NB4 (cell line): ENCODE measurements around the gene TST.

Source experiments
- DNase-seq: peaks from one replicate; pipeline ENCODE4 v3.0.0; 2010; ENCODE audit warnings: low read depth
- H3K4me3 ChIP-seq: one replicate; pipeline ENCODE4 v1.5.1; 2011; ENCODE audit warnings: mild to moderate bottlenecking, low read depth, low read length, moderate library complexity
- CTCF ChIP-seq: IDR thresholded peaks from one replicate; pipeline ENCODE4 v1.5.1; 2012; ENCODE audit warnings: low read depth, low read length
- MAX ChIP-seq: IDR thresholded peaks from 2 replicates; pipeline ENCODE4 v1.6.1; 2011; ENCODE audit warnings: low read depth, low read length
- MYC ChIP-seq: IDR thresholded peaks from 2 replicates; pipeline ENCODE4 v1.6.1; 2011; ENCODE audit warnings: low read depth, low read length
- POLR2A ChIP-seq: IDR thresholded peaks from 2 replicates; pipeline ENCODE4 v1.6.1; 2011; ENCODE audit warnings: mild to moderate bottlenecking; ENCODE audit not compliant: insufficient read length; ENCODE audit errors: extremely low read depth

The TST gene

GRCh38 chr22:36988075-36988832, 31.0 kb downstream of the TST start:
- no peak for DNase-seq
- TF ChIP-seq POLR2A (no peak), CTCF (no peak), MYC (no peak), MAX (no peak)
- H3K4me3 ChIP-seq = no peak overlapping the region

DNA sequence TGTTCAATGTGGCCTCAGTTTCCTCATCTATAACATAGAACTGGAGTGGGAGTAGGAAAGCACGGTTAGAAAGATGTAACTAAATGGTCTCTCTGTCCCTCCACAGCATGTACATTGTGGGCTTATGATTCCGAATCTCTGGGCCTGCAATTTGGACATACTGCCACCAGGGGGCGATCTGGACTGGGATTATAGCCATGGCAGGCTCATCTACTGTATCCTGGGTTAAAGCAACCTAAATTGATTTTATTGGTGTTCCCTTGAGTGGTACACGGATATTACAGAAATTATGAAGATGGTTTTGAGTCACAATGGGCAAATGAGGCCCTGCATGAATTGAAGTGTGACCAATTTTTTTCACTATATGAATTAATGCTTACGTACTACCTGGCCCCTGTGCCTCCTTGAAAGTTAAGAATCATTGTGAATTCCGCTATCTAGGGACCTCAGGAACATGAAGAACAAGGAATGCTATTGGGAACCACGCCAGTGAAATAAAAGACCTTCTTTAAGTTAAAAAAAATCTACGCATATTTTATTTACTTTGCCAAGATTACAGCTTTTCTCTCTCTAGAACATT, 32.9 kb downstream of the TST start:
- DNase-seq = peak; percentile 67
- H3K4me3 ChIP-seq = no peak overlapping the region
- TF ChIP-seq MYC (no peak), MAX (no peak), CTCF (peak; percentile 85), POLR2A (no peak)

DNA sequence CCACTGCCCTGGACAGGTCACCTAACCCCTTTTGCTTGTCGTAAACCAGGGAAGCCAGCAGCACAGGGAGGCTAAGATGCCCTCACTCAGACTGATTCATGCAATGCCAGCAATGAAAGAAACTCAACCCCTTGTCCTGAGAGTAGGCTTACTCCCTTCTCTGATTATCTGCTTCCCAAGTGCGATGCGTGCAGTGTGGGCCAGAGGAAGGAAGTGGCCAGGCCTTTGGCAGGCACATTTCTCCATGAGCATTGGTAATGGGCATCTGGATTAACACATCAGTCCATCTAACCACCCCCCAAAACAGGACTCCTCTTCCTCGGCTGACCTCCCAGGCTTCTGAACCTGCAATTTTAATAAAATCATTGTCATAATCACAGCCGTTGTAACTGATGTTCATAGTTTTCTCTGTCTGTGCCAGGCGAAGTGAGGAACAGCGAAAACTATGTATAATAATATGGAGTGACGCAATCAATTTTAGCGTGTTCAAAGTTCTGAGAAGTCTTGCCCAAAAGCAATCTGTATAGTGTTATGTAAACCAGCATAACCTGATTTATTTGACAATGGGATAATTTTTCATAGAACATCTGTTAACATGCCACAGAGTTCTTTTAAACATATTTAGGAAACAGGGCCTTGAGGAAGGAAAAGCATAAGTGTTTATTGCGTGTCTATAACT, 33.9 kb downstream of the TST start:
- no peak overlapping the region for H3K4me3 ChIP-seq
- DNase-seq = no peak
- TF ChIP-seq CTCF (no peak), POLR2A (no peak), MYC (no peak), MAX (no peak)

DNA sequence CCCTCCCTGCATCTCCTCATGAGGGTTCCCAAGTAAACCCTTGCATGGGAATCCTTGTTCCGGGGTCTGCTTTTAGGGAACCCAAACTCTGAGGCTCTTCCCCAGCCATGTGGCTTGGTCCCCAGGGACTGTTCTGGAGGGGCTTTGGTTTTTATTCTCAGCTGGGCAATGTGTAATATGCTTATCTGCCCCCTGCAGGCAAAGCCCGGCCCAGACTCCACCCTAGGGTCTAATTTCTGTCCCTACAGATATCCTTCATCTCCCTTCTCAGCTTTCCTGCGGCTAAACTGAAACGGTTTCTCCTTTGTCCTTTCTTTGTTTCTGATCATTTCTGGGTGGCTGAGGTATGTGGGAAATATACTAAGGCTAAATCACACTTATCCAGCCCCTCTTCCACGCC, 37.1 kb downstream of the TST start:
- peak; percentile 38 for DNase-seq
- TF ChIP-seq CTCF (peak; percentile 33), MYC (no peak)
- no peak overlapping the region for H3K4me3 ChIP-seq

- no peak for DNase-seq
- no peak for TF ChIP-seq MYC
- no peak for TF ChIP-seq CTCF
- no peak for TF ChIP-seq POLR2A
- no peak for TF ChIP-seq MAX
- H3K4me3 ChIP-seq = no peak overlapping the region
Measured at GRCh38 chr22:36981247-36981775, 37.9 kb downstream of the TST start.
